DMS153 treated with DMSO at 0.1 percent for 48 hours (cell line): ENCODE results near the gene ZNF780B.

Experiments used
- DNase-seq: peaks from one replicate; lab custom pipeline; 2025; ENCODE audit not compliant: unreplicated experiment; lab: John Stamatoyannopoulos, UW

ZNF780B gene

DNA sequence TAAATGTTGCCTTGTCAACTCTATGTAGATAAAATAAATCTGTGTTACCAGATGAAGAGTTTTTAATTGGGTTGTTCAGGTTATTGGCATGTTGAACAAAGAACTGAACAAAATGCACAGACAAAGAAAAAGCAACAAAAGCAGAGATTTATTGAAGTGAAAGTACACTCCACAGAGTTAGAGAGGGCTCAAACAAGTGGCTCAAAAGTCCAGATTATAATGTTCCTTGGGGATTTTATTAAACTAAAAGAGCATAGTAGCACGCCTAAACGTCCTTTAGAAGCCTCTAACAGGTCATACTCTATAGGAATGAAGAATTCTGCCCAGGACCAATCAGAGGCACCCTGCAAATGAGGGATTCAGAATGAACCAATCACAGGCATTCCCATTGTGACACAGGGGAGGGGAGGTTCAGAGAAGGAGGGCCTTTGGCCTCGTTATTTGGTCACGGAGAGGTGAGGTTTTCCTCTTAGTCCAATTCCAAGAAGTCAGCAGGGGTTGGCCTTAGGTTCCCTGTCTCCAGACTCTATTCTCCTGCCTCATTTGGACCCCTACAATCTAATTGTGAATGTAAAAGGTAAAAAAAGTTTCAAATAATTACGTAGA is 72.2 kb downstream of the ZNF780B start:
- no peak for DNase-seq

DNA sequence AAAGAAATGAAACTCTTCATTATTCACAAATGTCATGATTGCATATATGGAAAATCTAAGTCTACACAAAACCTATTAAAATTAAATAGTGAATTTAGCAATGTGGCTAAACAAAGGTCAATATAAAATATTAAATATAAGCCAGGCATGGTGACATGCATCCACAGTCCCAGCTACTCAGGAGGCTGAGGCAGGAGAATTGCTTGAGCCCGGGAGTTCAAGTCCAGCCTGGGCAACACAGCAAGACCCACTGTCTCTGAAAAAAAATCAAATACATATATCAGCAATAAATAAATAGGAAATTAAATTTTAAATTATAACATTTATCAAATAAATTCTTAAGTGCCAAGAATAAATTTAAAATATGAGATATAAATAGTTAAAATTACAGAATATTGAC is 73.1 kb downstream of the ZNF780B start:
- no peak for DNase-seq
